Measurements from ENCODE around the gene STRIP2.

DNA sequence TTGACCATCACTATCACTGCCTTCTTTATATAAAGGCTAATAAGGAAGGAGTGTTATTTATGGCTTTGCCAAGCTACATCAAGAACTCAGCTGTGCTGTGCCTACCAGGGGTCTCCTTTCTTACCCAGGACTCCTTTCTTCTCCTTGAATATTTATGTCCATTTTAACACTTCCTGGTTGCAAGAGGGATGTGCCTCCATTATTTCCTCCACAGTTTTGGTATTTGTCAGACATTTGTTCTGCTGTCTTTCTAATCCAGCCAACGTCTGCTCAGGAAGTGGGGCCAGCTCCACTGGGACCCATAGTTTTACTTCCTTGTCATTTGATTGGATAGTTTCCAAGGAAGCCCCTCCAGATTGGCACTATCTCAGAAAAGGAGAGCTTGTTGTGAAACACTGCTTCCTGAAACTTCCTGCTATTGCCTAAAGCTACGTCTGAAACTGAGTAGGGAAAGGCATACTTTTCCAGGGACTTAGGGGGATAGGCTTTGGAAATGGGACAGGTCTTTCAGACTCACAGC is 6.6 kb upstream of the STRIP2 start:
- no peak for TF ChIP-seq SP1 (IDR thresholded peaks at IDR 0.05)
- TF ChIP-seq HDGF (IDR thresholded peaks at IDR 0.05; ENCODE audit: borderline replicate concordance) = no peak
- TF ChIP-seq, protein P1, sequence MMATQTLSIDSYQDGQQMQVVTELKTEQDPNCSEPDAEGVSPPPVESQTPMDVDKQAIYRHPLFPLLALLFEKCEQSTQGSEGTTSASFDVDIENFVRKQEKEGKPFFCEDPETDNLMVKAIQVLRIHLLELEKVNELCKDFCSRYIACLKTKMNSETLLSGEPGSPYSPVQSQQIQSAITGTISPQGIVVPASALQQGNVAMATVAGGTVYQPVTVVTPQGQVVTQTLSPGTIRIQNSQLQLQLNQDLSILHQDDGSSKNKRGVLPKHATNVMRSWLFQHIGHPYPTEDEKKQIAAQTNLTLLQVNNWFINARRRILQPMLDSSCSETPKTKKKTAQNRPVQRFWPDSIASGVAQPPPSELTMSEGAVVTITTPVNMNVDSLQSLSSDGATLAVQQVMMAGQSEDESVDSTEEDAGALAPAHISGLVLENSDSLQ (IDR thresholded peaks at IDR 0.05) = no peak
- no peak for TF ChIP-seq ARNT (IDR thresholded peaks at IDR 0.05)
- no peak for TF ChIP-seq FOXA1 (IDR thresholded peaks at IDR 0.05)
- no peak for TF ChIP-seq ZNF384 (IDR thresholded peaks at IDR 0.05)
- TF ChIP-seq NFRKB (IDR thresholded peaks at IDR 0.05) = no peak

All from HEK293T (cell line).